Measurements from ENCODE around the gene MLIP.
"Not testable (repeated sequence)": the region's sequence is repeated elsewhere in the genome, so short reads cannot be mapped to it uniquely, and the experiment has no call there.

Gene MLIP

DNA sequence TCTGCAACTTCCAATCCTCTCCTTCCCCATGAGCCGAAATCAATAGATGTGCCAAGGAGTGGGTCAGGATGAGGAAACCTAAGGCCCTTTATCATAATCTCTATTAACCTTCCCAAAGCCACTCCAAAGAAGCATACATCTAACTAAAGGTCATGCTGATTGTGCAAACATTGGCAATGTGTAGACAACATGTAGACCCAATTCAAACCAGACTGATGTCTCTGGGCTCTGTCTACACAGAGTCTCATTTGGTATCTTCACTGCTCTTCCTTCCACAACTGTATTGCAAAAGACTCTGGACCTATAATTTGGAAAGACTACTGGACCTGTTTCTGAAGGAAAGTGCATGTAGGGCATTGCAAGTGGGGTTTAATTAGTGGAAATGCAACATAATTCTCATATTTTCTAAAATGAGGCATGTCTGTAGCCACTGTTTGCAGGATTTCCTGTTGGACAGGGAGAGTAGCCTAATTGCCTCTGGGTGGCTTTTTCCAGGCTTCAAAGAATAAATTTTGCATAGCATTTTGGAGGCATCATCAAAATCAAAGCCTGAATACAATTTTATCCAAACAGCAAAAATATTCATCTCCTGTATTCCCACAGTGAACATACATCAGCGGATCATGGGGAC is 35.0 kb upstream of the MLIP start:
- TF ChIP-seq EZH2 (IDR thresholded peaks at IDR 0.05; ENCODE audit: borderline replicate concordance, low read length): no peak

DNA sequence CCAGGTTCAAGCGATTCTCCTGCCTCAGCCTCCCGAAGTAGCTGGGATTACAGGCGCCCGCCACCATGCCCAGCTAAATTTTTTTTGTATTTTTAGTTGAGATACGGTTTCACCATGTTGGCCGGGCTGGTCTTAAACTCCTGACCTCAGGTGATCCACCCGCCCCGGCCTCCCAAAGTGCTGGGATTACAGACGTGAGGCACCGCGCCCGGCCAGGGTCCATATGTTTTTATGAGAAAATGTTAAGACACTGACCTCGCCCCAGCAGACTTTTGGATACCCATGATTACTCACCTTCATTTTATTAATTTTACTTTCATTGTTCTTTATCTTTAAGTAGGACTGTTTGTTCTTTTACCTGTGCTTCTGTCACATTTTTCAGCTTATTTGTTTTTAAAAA is 29.7 kb upstream of the MLIP start:
- not testable (repeated sequence) for H3K4me1 ChIP-seq (ENCODE audit: insufficient read depth, low read length, severe bottlenecking); H3K4me3 ChIP-seq (ENCODE audit: low read depth, low read length, poor library complexity, severe bottlenecking); H3K27ac ChIP-seq (ENCODE audit: low read depth, low read length, poor library complexity, severe bottlenecking); H2AFZ ChIP-seq (ENCODE audit: low read length); H3K27me3 ChIP-seq (ENCODE audit: insufficient read depth, low read length); H4K20me1 ChIP-seq (ENCODE audit: insufficient read depth, low read length); H3K4me2 ChIP-seq (ENCODE audit: low read length); H3K36me3 ChIP-seq (ENCODE audit: insufficient read depth, low read length); H3K9ac ChIP-seq (ENCODE audit: low read length); H3F3A ChIP-seq (ENCODE audit: insufficient read depth, low read length); H3K79me2 ChIP-seq (ENCODE audit: insufficient read depth, low read length); H3K9me2 ChIP-seq (ENCODE audit: low read depth, low read length); H3K9me3 ChIP-seq (ENCODE audit: low read length)

More for the DNA sequence above, 35.0 kb upstream of the MLIP start:
- Histone ChIP-seq H3K4me2 (ENCODE audit: low read length) (no peak overlapping the region), H3K9ac (ENCODE audit: low read length) (no peak overlapping the region), H3K9me2 (ENCODE audit: low read depth, low read length) (no peaks in the 10 kb centered on the region), H3K79me2 (ENCODE audit: insufficient read depth, low read length) (no peaks in the 10 kb centered on the region), H3K4me1 (ENCODE audit: insufficient read depth, low read length, severe bottlenecking) (no peaks in the 10 kb centered on the region), H3K27ac (ENCODE audit: low read depth, low read length, poor library complexity, severe bottlenecking) (no peak overlapping the region), H3K9me3 (ENCODE audit: low read length) (no peaks in the 10 kb centered on the region), H3K36me3 (ENCODE audit: insufficient read depth, low read length) (no peaks in the 10 kb centered on the region), H3K27me3 (ENCODE audit: insufficient read depth, low read length) (no peaks in the 10 kb centered on the region), H2AFZ (ENCODE audit: low read length) (no peak overlapping the region), H3K4me3 (ENCODE audit: low read depth, low read length, poor library complexity, severe bottlenecking) (no peak overlapping the region), H3F3A (ENCODE audit: insufficient read depth, low read length) (no peaks in the 10 kb centered on the region), H4K20me1 (ENCODE audit: insufficient read depth, low read length) (no peaks in the 10 kb centered on the region)

DNA sequence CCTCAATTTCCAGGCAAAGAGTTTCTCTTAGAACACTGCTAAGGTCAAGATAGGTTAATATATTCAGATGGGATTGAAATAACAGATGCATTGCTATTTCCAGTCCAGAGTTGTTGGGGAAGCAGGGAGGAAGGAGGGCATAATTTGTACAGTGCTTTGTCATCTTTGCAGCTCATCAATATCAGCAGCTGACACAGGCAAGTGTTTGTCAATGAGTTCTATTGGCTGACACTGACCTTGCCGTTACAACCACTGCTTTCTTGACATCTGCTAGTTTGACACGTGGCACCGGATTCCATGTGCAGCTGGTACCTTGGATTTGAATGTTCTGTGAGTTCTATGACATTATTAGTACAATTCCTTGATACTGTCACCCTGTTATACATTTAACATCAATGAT is 28.0 kb upstream of the MLIP start:
- Histone ChIP-seq H4K20me1 (ENCODE audit: insufficient read depth, low read length) (no peaks in the 10 kb centered on the region), H3K79me2 (ENCODE audit: insufficient read depth, low read length) (no peaks in the 10 kb centered on the region), H3K4me1 (ENCODE audit: insufficient read depth, low read length, severe bottlenecking) (no peaks in the 10 kb centered on the region), H3K9ac (ENCODE audit: low read length) (no peak overlapping the region), H3K4me2 (ENCODE audit: low read length) (no peak overlapping the region), H3K27me3 (ENCODE audit: insufficient read depth, low read length) (no peaks in the 10 kb centered on the region), H3K9me3 (ENCODE audit: low read length) (no peaks in the 10 kb centered on the region), H3K27ac (ENCODE audit: low read depth, low read length, poor library complexity, severe bottlenecking) (no peak overlapping the region), H2AFZ (ENCODE audit: low read length) (no peak overlapping the region), H3K4me3 (ENCODE audit: low read depth, low read length, poor library complexity, severe bottlenecking) (no peak overlapping the region), H3K36me3 (ENCODE audit: insufficient read depth, low read length) (no peaks in the 10 kb centered on the region), H3F3A (ENCODE audit: insufficient read depth, low read length) (no peaks in the 10 kb centered on the region), H3K9me2 (ENCODE audit: low read depth, low read length) (no peaks in the 10 kb centered on the region)
- no peak for TF ChIP-seq EZH2 (IDR thresholded peaks at IDR 0.05; ENCODE audit: borderline replicate concordance, low read length)
- TF ChIP-seq, protein P1, sequence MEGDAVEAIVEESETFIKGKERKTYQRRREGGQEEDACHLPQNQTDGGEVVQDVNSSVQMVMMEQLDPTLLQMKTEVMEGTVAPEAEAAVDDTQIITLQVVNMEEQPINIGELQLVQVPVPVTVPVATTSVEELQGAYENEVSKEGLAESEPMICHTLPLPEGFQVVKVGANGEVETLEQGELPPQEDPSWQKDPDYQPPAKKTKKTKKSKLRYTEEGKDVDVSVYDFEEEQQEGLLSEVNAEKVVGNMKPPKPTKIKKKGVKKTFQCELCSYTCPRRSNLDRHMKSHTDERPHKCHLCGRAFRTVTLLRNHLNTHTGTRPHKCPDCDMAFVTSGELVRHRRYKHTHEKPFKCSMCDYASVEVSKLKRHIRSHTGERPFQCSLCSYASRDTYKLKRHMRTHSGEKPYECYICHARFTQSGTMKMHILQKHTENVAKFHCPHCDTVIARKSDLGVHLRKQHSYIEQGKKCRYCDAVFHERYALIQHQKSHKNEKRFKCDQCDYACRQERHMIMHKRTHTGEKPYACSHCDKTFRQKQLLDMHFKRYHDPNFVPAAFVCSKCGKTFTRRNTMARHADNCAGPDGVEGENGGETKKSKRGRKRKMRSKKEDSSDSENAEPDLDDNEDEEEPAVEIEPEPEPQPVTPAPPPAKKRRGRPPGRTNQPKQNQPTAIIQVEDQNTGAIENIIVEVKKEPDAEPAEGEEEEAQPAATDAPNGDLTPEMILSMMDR (IDR thresholded peaks at IDR 0.05; ENCODE audit: low read length): no peak

DNA sequence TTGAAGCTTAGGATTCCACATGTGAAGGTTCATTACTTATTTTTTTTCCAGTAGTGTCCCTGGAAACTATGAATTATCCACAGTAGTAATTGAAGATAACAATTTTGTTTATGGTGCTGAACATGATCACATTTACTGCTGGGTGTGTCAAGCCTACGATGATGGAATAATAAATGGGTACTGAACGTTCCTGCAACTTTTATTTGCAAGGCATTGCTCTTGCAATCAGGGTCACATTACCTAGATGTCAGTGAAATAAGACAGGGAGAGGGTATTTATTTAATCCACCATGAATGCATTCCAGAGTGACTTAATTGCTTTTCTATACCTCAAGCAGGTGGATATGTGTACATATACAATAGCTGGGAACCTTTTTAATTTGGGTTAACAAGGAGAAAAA is 27.0 kb upstream of the MLIP start:
- no peaks in the 10 kb centered on the region for H3K79me2 ChIP-seq (ENCODE audit: insufficient read depth, low read length)
- H3F3A ChIP-seq (ENCODE audit: insufficient read depth, low read length): no peaks in the 10 kb centered on the region
- no peaks in the 10 kb centered on the region for H3K9me2 ChIP-seq (ENCODE audit: low read depth, low read length)
- H3K4me1 ChIP-seq (ENCODE audit: insufficient read depth, low read length, severe bottlenecking): no peaks in the 10 kb centered on the region
- no peaks in the 10 kb centered on the region for H3K27me3 ChIP-seq (ENCODE audit: insufficient read depth, low read length)
- TF ChIP-seq, protein P1 (IDR thresholded peaks at IDR 0.05; ENCODE audit: low read length): no peak
- TF ChIP-seq EZH2 (IDR thresholded peaks at IDR 0.05; ENCODE audit: borderline replicate concordance, low read length): no peak
- no peaks in the 10 kb centered on the region for H3K36me3 ChIP-seq (ENCODE audit: insufficient read depth, low read length)
- H2AFZ ChIP-seq (ENCODE audit: low read length): no peak overlapping the region
- no peak overlapping the region for H3K27ac ChIP-seq (ENCODE audit: low read depth, low read length, poor library complexity, severe bottlenecking)
- no peak overlapping the region for H3K4me3 ChIP-seq (ENCODE audit: low read depth, low read length, poor library complexity, severe bottlenecking)
- H3K4me2 ChIP-seq (ENCODE audit: low read length): no peak overlapping the region
- H3K9ac ChIP-seq (ENCODE audit: low read length): no peak overlapping the region
- H3K9me3 ChIP-seq (ENCODE audit: low read length): no peaks in the 10 kb centered on the region
- H4K20me1 ChIP-seq (ENCODE audit: insufficient read depth, low read length): no peaks in the 10 kb centered on the region
